ENCODE results near the gene DBH.

The DBH gene

GRCh38 chr9:133645021-133645765, 9.0 kb downstream of the DBH start:
- no peak for DNase-seq (ENCODE audit: extremely low read depth, low read depth)
- TF ChIP-seq, protein P1, sequence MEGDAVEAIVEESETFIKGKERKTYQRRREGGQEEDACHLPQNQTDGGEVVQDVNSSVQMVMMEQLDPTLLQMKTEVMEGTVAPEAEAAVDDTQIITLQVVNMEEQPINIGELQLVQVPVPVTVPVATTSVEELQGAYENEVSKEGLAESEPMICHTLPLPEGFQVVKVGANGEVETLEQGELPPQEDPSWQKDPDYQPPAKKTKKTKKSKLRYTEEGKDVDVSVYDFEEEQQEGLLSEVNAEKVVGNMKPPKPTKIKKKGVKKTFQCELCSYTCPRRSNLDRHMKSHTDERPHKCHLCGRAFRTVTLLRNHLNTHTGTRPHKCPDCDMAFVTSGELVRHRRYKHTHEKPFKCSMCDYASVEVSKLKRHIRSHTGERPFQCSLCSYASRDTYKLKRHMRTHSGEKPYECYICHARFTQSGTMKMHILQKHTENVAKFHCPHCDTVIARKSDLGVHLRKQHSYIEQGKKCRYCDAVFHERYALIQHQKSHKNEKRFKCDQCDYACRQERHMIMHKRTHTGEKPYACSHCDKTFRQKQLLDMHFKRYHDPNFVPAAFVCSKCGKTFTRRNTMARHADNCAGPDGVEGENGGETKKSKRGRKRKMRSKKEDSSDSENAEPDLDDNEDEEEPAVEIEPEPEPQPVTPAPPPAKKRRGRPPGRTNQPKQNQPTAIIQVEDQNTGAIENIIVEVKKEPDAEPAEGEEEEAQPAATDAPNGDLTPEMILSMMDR (IDR thresholded peaks at IDR 0.05; ENCODE audit: low read depth, low read length, missing control alignments): no peak

GRCh38 chr9:133647148-133647547, 11.0 kb downstream of the DBH start:
- no peak for DNase-seq (ENCODE audit: extremely low read depth, low read depth)
- TF ChIP-seq, protein P1 (IDR thresholded peaks at IDR 0.05; ENCODE audit: low read depth, low read length, missing control alignments): no peak

More at GRCh38 chr9:133645021-133645765, 9.0 kb downstream of the DBH start:
- H3K4me3 ChIP-seq (replicated peaks; ENCODE audit: low read depth, low read length): no peak overlapping the region

GRCh38 chr9:133647765-133648469, 11.8 kb downstream of the DBH start:
- H3K4me3 ChIP-seq (replicated peaks; ENCODE audit: low read depth, low read length): no peak overlapping the region
- TF ChIP-seq, protein P1 (IDR thresholded peaks at IDR 0.05; ENCODE audit: low read depth, low read length, missing control alignments): no peak
- DNase-seq (ENCODE audit: extremely low read depth, low read depth): no peak

More at GRCh38 chr9:133647148-133647547, 11.0 kb downstream of the DBH start:
- H3K4me3 ChIP-seq (replicated peaks; ENCODE audit: low read depth, low read length): no peak overlapping the region

DNA sequence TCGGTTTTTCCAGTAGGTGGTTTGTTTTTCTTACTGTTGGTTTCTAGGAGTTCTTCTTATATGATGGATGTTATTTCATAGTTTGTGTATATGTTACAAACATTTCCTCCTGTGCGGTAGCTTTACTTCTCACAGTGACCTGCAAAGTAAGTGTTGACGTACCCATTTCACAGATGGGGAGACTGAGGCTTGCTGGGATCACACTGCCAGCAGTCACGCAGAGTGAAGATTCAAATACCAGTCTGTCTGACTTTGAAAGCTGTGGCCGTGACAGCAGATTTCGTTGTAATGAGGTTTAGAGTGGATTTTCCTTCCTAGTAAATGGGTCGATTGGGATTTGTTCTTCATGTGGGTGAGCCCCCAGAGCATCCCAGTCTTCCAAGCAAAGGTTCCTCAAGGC, 13.0 kb downstream of the DBH start:
- no peak for DNase-seq (ENCODE audit: extremely low read depth, low read depth)
- TF ChIP-seq, protein P1 (IDR thresholded peaks at IDR 0.05; ENCODE audit: low read depth, low read length, missing control alignments): no peak

GRCh38 chr9:133650026-133650425, 13.9 kb downstream of the DBH start:
- H3K4me3 ChIP-seq (replicated peaks; ENCODE audit: low read depth, low read length): no peak overlapping the region
- TF ChIP-seq, protein P1 (IDR thresholded peaks at IDR 0.05; ENCODE audit: low read depth, low read length, missing control alignments): no peak
- DNase-seq (ENCODE audit: extremely low read depth, low read depth): no peak

More for the DNA sequence above, 13.0 kb downstream of the DBH start:
- H3K4me3 ChIP-seq (replicated peaks; ENCODE audit: low read depth, low read length): no peak overlapping the region

GRCh38 chr9:133653638-133654037, 17.5 kb downstream of the DBH start:
- TF ChIP-seq, protein P1 (IDR thresholded peaks at IDR 0.05; ENCODE audit: low read depth, low read length, missing control alignments): no peak
- no peak for DNase-seq (ENCODE audit: extremely low read depth, low read depth)

More at GRCh38 chr9:133653638-133654037, 17.5 kb downstream of the DBH start:
- no peak overlapping the region for H3K4me3 ChIP-seq (replicated peaks; ENCODE audit: low read depth, low read length)

Measured in HFF-Myc (cell line).